ENCODE results near the gene HAPSTR1. TPM values are rescaled to one million over a fixed set of nuclear protein-coding genes. Genes with fewer than 3 reads are reported as not detected.
"Not testable (repeated sequence)": the region's sequence is repeated elsewhere in the genome, so short reads cannot be mapped to it uniquely, and the experiment has no call there.

HAPSTR1 gene
- total RNA-seq, 1 donor from 2014 or later, result 75.1 TPM

DNA sequence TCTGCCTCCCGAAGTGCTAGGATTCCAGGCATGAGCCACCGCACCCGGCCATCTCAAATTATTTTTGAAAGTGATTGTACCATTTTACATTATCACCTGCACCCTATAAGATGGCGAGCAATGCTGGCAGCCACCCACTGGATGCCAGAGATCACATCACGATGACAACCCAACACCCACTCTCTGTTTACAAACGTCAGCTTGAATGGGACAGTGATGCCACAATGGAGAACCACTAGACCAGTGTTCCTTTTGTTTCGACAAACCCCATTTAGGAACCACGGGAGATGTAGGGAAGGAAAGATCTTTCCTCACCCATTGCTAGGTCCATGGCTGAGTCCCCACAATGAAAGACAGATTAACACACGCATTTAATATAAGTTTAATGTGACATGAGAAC lies 20.1 kb upstream of the HAPSTR1 start:
- no peak for DNase-seq (ENCODE audit: low spot score)

- no peak for DNase-seq (ENCODE audit: low spot score)
These were observed 18.6 kb upstream of the HAPSTR1 start for GRCh38 chr16:9072806-9073341.

DNA sequence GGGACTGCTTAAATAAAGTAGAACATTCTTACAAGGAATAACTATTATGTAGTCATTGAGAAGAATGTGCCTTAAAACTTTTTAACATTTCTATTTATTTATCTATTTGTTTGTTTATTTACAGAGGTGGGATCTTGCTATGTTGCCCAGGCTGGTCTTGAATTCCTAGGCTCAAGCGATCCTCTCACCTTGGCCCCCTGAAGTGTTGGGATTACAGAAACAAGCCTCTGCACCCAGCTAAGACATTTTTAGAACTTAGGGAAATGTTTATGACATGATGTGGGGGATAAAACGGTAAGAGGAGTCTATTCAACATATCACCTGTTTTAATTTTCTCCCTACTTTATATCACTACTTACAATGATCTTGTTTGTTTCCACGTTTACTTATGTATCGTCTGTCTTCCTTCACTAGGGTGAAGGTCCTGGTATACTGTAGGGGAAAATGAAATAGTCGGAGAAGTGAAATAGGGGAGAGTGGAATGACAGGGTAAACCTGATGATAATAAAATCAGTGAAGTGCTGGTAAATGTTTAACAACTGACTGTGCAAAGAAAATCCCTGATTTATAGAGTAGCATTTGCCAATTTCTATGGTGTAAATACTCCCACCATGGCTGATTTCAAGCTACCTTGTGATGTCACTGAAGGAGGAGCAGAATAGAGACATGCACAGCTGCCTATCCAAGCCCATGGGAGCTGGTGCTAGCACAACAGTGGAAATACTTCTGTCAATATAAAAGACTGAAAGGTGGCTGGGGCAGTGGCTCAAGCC lies 16.0 kb upstream of the HAPSTR1 start:
- DNase-seq (ENCODE audit: low spot score), result no peak

DNA sequence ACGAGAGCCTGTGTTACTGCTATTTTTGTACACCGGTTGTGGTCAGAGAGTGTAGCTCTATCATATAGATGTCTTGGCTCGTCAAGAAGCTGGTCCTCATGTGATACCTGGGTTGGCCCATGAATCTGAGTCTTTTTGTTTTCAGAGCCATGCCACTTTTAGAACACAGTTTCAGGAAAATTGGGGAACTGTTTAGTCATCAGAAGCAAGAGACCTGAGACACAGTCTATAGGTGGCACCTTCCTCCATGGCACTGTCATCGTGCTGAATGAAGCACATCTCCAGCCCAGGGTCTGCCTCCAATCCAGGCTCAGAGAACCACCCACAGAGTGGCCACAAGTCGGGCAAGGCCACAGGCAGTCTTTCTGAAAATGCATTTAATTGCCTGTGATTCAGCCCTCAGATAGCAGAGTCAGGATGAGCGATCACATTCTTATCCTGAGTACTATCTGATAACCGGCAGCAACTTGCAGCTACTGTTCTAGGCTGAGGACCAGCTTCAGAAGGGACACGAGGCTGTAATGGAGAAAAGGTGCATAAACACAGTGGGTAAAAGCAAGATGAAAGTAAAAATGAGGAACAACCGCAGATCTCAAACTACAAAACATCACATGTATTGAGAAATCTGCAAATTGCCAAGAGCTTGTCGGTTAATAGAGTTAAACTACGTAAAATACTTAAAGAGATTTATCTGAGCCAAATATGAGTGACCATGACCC lies 14.2 kb upstream of the HAPSTR1 start:
- no peak for DNase-seq (ENCODE audit: low spot score)

GRCh38 chr16:9078467-9079429 lies 12.7 kb upstream of the HAPSTR1 start:
- peak; percentile 64 for DNase-seq (ENCODE audit: low spot score)

- DNase-seq (ENCODE audit: low spot score), result no peak
These were observed 12.0 kb upstream of the HAPSTR1 start for GRCh38 chr16:9079430-9079812.

DNA sequence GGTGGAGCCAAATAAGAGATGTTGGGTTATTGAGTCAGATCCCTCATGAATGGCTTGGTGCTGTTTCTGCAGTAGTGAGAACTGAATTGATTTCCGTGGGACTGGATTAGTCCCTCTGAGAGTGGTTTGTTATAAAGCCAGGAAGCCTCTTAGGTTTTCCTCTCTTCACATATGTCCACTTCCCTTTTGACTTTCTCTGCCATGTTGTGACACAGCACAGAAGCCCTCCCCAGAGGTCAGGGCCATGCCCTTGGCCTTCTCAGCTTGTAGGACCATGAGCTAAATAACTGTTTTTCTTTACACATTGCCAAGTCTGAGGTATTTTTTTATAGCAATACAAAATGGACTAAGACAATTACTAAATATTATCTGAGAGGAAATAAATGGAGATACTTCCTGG lies 10.3 kb upstream of the HAPSTR1 start:
- no peak for DNase-seq (ENCODE audit: low spot score)

DNA sequence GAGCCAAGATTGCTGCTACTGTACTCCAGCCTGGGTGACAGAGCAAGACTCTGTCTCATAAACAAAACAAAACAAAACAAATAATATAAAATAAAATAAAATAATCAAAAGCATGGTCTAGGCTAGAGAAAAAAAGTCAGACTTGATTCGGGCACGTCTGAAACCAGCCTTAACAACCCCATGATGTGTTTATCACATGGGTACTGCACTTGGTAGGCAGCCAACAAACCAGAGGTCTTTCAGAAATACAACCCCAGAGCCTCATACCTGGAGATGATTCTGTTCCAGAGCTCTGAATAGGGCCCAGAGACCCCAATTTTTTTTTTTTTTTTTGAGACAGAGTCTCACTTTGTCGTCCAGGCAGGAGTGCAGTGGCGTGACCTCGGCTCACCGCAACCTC lies 9.6 kb upstream of the HAPSTR1 start:
- DNase-seq (ENCODE audit: low spot score), result no peak

GRCh38 chr16:9082422-9082821 lies 9.0 kb upstream of the HAPSTR1 start:
- no peak for DNase-seq (ENCODE audit: low spot score)

DNA sequence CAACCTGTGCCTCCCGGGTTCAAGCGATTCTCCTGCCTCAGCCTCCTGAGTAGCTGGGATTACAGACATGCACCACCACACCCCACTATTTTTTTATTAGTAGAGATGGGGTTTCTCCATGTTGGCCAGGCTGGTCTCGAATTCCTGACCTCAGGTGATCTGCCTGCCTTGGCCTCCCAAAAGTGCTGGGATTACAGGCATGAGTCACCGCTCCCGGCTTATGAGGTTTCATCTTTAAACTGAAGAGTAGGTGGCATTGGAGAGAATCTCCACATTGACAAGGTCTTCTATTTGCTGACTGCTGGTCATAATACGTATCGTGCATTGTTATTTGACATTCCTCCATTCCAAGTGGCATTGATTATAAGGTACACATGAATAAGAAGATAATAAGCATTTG lies 3.7 kb upstream of the HAPSTR1 start:
- not testable (repeated sequence) for DNase-seq (ENCODE audit: low spot score)

DNA sequence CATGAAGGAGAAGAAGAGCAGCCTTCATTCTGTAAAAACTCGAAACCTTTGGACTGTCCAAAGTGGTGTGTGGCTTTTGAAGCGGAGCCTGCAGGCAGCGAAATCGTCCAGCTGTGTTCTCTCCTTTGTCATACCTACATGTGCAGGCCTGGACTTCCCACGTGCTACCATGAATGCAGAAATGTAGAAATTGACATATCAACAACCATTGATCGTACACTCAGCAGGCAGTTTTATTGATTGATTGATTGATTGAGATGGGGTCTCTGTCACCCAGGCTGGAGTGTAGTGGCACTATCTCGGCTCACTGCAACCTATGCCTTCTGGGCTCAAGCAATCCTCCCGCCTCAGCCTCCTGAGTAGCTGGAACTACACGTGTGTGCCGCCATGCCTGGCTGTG lies 2.6 kb upstream of the HAPSTR1 start:
- DNase-seq (ENCODE audit: low spot score), result no peak

GRCh38 chr16:9089660-9090059 lies 1.8 kb upstream of the HAPSTR1 start:
- no peak for DNase-seq (ENCODE audit: low spot score)

- DNase-seq (ENCODE audit: low spot score), result peak; percentile 36
These were observed 1.1 kb upstream of the HAPSTR1 start for GRCh38 chr16:9090101-9090959.

- no peak for DNase-seq (ENCODE audit: low spot score)
These were observed 430 bp downstream of the HAPSTR1 start for GRCh38 chr16:9091867-9092281.

DNA sequence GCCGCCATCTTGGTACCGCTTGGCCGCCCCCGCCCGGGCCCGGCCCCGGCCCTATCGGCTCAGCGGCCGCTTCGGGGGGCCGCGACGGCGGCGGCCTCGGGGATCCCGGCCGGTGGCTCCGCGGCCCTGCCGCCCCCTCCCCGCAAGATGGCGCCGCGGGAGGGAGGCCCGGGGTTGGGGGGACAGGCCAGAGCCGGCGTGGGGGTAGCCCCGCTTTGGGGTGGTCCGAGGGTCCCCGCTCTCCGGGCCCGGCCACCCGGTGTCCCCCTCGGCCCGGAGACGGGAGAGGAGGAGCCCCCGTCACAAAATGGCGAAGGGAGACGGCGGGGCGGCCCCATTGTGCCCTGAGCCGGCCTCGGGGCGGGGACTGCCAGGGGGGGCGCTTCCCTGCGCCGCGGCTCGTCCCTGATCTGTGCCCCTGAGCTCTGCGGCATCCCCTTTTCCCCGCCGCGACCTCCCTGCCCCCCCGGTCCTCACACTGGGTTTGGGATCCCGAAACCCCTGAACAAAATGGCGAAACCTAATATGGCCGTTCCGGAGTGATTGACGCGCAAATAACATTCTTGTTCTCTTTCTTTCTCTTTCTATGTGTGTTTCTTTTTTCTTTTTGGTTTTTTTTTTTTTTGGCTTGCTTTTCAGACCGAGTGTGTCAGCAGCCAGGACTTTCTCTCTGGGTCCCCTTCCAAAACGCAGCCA lies 986 bp downstream of the HAPSTR1 start:
- peak; percentile 55 for DNase-seq (ENCODE audit: low spot score)

- DNase-seq (ENCODE audit: low spot score), result peak; percentile 18
These were observed 1.5 kb downstream of the HAPSTR1 start for GRCh38 chr16:9092978-9093344.

DNA sequence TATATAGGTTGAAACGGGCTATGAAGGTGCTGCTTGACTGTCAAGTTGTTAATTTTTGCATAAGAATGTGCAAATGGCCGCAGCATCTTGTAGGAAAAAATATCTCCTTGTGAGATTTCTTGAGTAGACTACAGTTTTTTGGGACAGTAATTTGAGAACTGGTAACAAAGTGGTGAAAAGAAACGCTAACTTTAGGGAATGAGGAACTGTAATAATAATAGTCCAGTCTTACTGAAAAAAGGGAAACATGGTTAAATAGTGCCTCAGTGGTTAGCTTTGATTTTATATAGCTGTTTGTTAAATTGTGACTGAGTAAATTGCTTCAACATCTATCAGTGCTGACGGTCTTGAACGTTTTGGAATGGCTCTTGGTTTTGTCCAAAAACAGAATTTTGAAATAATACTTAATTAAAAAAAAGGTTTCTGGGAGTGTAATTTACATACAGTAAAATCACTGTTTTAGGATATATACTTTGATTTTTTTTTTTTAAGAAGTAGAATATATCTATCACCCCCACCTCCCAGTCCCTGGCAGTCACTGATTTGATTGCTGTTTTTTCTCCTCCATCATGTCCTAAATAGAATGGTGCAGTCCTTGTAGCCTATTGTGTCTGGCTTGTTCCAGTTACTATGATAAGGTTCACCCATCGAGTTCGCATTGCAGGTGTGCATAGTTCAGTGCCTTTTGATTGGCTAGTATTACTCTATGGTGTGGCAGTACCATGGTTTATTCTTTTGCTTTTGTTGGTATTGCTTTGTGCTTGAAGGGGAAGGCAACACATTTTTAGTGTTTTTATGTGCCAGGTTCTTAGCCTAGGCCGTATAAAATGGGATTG lies 2.8 kb downstream of the HAPSTR1 start:
- no peak for DNase-seq (ENCODE audit: low spot score)

GRCh38 chr16:9095171-9095570 lies 3.7 kb downstream of the HAPSTR1 start:
- DNase-seq (ENCODE audit: low spot score), result no peak

- DNase-seq (ENCODE audit: low spot score), result no peak
These were observed 4.4 kb downstream of the HAPSTR1 start for GRCh38 chr16:9095656-9096397.

All from umbilical cord (tissue), 2 donors.